ENCODE measurements around the gene TMEM94. TPM values are rescaled to one million over a fixed set of nuclear protein-coding genes. Genes with fewer than 3 reads are reported as not detected.
"Not testable (repeated sequence)": the region's sequence is repeated elsewhere in the genome, so short reads cannot be mapped to it uniquely, and the experiment has no call there.

The TMEM94 gene
- polyA plus RNA-seq, 3 donors: 103 to 117 (median 105) TPM

DNA sequence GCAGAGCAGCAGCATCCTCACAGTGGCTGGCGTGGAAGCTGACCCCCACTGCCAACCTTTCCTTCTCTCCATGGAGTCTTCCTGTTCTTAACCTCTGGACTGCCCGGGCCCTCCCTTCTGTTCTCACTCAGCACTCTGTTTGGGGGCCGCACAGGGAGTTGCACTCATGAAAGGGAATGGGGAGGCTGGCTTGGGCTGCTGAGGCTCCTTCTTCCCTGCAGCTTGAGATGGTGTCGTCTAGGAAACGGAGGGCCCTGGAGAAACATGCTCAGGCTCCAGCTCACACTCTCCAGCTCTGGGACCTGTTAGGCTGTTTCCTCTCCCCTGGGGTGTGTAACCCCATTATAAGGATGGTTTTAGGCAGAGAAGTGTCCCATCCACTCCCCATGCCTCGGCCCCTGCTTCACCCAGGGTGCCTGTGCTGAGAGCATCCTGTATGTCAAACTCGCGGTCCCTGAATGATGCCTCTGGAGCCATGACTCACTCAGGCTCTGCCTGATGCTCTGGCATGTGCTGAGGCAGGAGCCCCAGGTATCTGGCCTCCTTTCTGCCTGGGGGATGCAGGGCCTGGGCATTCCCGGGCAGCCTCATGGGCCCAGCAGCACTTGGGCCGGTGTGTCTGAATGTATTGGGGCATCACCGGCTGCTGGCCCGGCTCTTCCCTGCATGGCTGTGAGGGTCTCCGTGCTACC, 18.9 kb downstream of the TMEM94 start:
- no peak for DNase-seq

DNA sequence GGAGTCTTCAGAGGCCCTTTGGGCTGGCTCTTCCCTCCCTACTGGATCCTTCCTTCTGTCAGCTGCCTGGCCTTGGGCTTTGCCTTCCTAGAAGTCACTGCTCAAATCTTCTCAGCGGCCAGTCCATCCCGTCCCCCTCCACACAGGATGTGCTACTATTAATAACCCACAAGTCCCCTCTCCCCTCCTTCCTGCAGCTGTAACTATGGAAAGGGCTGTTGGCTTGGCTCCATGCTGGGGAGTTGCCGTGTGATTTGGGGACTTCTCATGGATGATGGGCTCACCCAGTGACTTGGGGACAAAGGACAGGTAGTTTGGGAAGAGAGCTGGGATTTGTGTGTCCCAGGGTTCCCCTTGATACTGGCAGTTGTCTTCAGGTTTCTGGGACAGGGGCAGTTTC, 19.4 kb downstream of the TMEM94 start:
- peak; percentile 59 for DNase-seq

DNA sequence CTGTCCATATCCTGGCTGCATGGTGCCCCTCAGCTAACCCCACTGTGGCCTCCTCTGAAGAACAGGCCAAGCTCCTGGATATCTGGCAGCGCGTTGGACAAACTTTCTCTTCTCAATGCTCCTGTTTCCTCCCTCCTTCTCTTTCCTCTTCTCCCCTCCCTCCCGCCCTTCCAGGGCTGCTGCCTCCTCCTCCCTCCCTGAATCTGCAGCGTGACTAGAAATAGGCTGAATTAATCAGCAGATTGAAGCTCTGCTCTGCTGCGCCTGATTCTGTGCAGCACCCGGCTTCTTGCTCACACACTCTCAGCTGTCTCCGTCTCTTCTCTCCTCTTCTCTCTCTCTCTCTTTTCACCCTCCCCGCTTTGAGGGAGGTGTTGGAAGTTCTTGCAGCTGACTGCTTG, 19.8 kb downstream of the TMEM94 start:
- DNase-seq: peak; percentile 65

DNA sequence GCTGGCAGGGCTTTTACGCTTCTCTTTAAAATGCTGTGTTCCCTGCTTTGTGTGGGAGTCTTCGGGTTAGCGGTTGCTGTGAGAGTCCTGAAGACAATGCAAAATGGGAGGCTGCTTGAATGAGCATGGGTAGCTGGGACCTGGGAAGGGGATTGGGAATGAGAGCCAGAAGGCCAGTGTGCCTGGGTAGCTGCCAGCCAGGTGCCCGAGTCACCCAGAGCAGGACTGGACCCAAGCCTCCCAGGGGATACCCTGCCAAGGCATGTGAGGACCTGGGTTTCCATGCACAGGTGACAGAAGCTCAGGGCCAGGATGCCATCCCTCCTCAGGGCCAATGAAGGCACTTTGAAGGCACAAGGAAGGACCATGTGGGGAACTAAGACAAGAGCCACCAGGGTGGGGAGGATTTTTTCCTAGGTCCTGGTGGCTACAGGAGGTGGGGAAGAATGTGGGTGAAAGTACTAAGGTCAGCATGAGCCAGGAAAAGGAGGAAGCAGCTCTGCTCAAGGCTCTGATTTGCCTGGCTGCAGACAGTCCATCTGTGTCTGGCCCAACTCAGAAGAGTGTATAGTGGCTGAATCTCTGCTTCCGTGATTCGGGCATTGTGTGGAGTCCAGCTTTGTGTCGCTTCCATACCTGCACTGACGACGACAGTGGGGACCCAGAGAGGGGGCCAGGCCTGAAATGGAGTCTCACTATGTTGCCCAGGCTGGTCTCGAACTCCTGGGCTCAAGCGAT, 20.5 kb downstream of the TMEM94 start:
- no peak for DNase-seq

DNA sequence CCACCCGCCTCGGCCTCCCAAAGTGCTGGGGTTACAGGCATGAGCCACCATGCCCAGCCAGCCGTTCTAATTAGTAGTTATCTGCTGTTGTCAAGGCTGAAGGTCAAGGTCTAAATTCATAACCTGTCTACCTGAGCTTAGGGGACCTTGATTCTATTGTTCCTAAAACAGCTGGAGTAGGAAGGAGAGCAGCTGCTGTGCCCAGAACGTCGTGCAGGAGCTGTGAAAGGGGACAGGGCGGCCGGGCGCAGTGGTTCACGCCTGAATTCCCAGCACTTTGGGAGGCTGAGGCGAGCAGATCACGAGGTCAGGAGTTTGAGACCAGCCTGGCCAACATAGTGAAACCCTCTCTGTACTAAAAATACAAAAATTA, 21.0 kb downstream of the TMEM94 start:
- DNase-seq: not testable (repeated sequence)

DNA sequence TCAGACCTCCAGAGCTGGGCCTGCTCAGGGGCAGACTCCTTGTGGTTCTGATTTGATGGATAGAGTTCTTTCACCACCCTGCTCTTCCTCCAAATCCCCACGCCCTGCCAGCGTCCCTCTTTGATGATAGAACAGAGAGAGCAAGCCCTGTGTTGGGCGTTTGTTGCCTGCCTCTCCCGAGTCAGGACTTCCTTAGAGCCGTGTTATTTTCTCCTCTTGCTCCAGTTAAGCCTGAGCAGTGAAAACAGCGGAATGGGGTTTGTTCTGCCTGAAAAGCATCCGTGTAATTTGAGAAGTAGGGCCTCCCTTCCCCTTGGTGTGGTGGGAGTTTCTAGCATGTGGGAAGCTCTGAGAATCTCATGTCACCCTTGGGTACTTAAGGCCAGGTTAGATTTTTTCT, 22.1 kb downstream of the TMEM94 start:
- peak; percentile 85 for DNase-seq

DNA sequence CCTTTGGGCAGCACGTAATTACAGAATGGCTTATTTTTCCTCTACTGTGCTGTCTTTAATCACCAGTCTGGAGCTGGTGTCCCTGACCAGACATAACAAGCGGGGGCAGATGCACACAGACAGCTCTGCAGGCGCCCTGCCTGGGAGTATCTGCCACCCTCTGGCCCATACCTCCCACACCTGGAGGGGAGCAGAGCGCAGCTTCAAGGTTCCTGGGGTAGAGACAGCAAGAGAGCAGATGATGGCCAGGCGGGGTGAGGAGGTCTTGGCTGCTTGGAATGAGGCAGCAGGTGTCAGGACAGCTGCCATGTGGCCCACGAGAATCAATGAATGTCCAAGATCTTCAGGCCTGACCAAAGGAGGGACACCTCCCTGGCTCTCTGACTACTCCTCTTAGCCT, 23.8 kb downstream of the TMEM94 start:
- no peak for DNase-seq

DNA sequence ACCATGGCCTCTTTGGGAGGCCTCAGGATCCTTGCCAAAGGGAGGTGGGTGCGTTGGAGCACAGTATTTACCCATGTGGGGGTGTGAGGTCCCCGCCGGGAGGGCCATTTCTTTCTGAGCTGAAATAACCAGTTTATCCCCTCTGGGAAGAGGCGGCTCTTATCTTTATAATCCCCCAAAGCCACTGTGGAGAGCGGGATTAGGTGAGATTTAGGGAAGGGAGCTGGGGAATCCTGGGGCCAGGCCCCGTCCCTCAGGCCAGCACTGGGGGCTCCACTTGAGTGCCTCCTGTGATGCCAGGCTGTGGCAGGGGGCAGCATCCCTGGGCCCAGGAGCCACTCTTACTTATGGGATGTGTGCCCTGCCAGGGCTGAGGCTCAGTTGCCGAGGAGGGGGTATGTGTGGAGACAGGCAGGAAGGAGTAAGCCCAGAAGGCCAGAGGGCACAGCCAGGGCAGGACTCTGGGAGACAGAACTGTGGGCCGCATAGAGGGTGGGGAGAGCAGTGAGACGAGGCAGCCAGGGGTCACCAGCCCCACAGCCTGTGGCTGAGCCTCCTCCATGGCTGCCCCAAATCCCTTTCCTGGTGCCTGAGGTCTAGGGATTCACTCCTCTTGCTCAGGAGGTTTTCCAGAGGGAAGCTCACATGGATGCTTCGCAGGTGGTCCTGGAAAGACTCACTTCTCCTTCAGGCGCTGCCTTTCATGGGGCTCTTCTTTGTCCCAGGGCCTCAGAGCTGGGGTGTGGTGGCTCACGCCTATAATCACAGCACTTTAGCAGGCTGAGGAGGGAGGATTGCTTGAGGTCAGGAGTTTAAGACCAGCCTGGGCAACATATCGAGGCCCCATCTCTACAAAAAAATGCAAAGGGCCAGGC, 25.0 kb downstream of the TMEM94 start:
- no peak for DNase-seq

DNA sequence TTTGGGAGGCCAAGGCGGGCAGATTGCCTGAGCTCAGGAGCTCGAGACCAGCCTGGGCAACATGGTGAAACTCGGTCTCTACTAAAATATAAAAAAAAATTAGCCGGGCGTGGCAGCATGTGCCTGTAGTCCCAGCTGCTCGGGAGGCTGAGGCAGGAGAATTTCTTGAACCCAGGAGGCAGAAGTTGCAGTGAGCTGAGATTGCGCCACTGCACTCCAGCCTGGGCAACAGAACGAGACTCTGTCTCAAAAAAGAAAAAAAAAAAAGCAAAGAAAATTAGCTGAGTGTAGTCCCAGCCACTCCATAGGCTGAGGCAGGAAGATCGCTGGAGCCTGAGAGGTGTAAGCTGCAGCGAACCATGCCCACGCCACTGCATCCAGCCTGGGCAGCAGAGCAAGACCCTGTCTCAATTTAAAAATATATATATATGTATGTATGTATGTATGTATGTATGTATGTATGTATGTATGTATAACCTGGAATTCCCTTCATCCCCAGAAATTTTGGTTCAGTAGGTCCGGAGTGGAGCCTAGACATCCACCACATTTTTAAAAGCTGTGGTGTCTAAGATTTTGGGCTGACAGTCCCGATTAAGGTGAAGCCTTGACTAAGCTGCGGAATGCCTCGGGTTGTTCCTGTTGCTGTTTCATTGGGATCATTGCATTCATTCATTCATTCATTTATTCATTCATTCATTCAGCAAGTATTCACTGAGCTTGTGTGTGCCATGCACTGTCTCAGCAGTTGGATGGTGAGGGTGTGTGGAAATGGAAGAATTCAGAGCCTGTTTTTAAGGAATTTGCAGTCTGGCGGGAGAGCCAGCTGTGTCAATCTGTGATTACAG, 25.9 kb downstream of the TMEM94 start:
- DNase-seq: no peak

DNA sequence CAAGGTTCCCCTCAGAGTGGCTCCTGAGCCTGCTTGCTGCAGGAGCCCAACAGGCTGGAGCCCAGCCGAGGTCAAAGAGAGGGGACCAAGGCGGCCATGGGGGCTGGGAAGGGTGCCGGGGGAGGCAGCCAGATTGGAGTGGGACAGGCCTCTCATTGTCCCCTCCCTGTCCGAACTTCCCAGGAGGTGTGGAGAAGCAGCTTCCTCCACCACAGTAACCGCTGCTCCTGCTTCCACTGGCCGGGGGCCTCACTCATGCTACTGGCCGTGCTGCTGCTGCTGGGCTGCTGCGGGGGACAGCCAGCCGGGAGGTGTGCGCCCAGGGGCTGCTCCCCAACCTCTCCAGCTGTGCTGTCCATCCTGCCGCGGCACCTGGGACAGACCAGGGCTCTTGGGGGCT, 29.3 kb downstream of the TMEM94 start:
- no peak for DNase-seq

DNA sequence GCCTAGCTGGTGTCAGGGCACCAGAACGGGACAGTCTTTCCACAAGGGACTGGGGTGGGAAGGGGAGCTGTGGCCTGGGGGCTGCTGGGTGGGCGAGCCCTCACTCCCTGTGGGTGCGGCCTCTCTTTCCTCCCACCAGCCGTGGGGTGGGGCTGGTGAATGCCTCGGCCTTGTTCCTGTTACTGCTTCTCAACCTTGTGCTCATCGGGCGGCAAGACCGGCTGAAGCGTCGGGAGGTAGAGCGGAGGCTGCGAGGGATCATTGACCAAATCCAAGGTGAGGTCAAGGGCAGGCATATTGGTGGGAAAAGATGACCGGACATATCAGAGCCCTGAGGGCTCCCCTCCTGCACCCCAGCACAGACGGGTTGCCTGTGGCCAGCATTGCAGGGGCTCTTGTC, 29.7 kb downstream of the TMEM94 start:
- DNase-seq: no peak

DNA sequence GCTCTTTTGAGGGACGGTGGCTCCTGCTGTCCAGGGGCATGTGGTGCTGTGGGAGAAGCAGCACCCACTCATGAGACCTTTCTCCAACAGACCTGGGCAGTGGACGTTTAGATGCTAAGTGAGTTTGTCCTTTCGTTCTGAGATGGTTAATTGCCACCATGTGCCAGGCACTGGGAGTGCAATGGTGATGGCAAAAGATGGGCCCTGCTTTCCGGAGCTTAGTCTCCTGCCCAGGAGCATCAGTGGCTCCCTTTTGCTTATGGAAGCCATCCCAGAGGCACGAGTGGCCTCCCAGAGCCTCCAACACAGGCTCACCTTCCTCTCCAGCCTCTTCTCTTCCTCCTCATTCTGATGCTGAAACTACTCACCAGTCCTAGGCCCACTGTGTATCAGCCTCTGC, 30.5 kb downstream of the TMEM94 start:
- DNase-seq: no peak

DNA sequence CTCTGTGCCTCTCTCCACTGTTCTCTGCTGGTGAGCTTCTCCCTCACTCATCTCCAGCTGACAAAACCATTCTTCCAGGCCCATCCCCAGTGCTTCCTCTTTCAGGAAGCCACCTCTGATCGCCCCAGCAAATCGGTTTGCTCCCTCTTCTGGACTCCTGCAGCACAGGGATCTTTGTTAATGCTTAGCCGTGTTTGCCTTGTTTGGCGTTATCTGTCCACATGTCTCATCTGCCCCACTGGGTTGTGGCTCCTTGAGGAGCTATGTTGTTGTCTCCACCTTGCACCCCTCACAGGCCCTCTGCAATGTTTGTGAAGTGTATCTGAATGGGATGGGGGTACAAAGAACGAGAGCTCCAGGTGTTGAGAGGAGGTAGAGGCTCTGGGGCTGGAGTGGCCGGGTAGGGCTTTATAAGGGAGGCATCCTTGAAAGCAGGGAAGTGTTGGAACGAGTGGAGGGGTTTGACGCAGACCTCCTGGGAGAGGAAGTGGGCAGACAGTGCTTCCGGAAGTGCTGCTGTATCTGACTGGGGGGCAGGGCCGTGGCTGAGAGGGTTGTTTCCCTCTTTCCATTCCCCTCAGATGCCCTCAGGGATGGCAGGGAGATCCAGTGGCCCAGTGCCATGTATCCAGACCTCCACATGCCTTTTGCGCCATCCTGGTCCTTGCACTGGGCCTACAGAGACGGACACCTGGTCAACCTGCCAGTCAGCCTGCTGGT, 31.1 kb downstream of the TMEM94 start:
- no peak for DNase-seq

DNA sequence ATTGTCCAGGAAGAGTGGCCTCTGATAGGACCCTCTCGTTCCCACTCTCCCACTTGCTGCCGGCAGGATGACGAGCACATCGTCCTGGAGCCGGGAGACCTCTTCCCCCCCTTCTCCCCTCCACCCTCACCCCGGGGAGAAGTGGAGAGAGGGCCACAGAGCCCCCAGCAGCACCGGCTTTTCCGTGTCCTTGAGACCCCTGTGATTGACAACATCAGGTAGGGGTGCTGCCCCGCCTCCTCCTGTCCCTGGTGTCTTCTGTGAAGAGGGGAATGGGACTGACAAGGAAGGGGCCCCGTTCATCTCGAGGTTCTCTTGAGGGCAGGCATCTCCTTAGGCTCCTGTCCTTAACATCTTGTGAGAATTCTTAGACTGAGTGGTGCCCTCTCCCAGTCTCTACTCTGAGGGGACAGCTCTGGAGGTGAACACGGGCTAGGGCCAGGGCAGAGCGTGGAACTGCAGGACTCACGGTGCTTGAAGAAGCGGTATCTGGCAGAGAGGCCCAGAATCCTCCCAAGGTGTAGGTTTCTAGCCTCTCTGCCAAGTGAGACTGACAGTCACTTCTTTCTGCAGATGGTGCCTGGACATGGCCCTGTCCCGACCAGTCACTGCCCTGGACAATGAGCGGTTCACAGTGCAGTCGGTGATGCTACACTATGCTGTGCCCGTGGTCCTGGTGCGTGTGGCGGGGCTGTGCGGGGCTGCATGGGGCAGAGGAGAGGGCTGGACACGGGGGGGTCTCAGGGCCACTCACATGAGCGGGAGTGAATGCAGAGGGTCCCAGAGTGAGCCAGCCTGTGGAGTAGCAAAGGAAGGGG, 32.5 kb downstream of the TMEM94 start:
- no peak for DNase-seq

DNA sequence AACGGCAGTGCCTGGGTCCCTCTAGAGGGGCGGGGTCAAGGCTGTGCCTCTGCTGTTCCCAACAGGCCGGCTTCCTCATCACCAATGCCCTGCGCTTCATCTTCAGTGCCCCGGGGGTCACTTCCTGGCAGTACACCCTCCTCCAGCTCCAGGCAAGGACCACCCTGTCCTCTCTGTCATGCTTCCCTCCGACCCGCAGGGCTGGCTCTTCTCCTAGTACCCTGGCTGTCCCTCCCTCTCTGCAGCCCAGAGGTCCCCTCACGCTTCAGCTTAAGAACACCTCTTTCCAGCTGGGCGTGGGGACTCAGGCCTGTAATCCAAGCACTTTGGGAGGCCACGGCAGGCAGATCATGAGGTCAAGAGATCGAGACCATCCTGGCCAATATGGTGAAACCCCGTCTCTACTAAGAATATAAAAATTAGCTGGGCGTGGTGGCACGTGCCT, 33.1 kb downstream of the TMEM94 start:
- no peak for DNase-seq

DNA sequence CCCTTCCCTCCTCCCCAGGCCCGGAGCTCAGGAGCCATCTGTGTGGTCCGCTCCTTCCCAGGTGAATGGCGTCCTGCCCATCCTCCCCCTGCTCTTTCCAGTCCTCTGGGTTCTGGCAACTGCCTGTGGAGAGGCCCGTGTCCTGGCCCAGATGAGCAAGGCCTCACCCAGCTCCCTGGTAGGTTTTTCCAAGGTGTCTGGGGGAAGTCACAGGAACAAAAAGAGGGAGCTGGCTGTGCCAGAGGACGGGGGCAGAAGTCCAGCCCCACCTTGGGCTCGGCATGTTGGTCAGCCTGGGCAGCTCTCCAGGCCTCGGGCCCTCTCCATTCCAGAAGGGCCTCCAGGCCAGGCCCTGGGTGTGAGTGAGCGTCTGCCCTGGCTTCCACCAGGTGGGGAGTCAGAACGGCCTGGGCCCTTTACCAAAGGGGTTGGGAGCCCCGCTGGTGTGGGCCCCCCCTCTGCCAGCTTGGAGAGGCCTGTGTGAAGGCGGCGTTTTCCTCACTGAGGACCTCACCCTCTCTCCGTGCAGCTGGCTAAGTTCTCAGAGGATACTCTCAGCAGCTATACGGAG, 33.8 kb downstream of the TMEM94 start:
- no peak for DNase-seq

DNA sequence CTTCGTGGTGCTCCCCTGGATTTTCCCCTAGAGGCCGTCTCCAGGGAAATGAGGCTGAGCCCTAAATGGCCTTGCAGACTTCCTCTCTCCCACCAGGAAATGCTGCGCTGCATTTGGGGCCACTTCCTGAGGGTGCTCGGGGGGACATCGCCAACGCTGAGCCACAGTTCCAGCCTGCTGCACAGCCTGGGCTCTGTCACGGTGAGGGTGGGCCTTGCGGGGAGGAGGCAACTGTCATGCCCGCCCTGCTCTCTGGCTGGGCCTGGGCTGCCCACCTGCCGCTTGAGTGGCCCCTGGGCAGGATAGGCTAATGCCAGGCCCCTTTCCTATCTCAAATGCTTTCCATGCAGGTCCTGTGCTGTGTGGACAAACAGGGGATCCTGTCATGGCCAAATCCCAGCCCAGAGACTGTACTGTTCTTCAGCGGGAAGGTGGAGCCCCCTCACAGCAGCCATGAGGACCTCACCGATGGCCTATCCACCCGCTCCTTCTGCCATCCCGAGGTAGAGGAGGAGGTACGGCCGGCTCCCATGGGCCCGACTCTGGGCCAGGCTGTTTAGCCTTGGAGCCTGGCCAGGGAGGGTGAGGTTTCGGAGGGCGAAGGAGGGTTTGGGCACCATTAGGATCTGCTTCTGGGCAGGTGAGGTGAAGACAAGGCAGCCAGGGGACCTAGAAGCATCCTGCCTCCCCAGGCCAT, 34.7 kb downstream of the TMEM94 start:
- no peak for DNase-seq

DNA sequence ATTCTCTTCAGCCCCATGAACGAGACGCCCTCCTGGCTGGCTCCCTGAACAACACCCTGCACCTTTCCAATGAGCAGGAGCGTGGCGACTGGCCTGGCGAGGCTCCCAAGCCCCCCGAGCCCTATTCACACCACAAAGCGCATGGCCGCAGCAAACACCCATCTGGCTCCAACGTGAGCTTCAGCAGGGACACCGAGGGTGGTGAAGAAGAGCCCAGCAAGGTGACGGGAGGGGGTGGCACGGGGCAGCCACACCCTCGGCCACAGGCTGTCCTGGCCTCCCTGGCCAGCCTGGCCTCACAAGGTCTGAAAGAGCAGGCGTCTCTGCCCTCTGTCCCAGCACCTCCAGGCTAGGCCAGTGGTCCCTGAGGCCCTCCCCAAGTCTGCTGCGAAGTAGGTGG, 35.2 kb downstream of the TMEM94 start:
- no peak for DNase-seq

DNA sequence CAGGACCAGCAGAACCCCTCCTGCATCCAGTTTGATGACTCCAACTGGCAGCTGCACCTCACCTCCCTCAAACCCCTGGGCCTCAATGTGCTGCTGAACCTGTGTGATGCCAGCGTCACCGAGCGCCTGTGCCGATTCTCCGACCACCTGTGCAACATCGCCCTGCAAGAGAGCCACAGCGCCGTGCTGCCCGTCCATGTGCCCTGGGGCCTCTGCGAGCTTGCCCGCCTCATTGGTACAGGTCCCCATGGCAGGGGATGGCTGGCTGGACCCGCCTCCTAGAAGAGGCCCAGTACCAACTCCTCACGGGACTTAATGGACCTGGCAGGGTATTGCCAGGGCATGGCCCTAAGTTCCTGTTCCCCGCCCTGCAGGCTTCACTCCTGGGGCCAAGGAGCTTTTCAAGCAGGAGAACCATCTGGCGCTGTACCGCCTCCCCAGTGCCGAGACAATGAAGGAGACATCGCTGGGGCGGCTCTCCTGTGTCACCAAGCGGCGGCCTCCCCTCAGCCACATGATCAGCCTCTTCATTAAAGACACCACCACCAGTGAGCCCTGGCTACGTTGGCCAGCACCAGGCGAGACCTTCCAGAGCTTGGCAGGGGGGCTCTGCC, 36.2 kb downstream of the TMEM94 start:
- DNase-seq: no peak

Measured in renal pelvis (tissue), 4 donors.